ENCODE data around the gene PHAX. TPM values are rescaled to one million over a fixed set of nuclear protein-coding genes. Genes with fewer than 3 reads are reported as not detected.
"Not testable (repeated sequence)": the region's sequence is repeated elsewhere in the genome, so short reads cannot be mapped to it uniquely, and the experiment has no call there.

PHAX gene
- total RNA-seq, 1 experiment from 2014 or later, result 24.5 TPM

- H4K20me1 ChIP-seq (ENCODE audit: insufficient read depth); H3K9ac ChIP-seq (ENCODE audit: low read length); H2AFZ ChIP-seq (ENCODE audit: low read depth, low read length, poor library complexity, severe bottlenecking); CTCF ChIA-PET; H3K9me2 ChIP-seq (ENCODE audit: insufficient read depth); ATAC-seq; H3K27me3 ChIP-seq (ENCODE audit: insufficient read depth, low read length); POLR2A ChIA-PET; H3K4me2 ChIP-seq (ENCODE audit: low read length); BruUV-seq (replicated peaks); RAD21 ChIA-PET (ENCODE audit: low non-redundant PET in 1 of 2, low total read pairs in 2 of 2, uncharacterized antibody in 2 of 2, unreplicated experiment in 2 of 2); intact Hi-C loops (cut with micrococcal nuclease); H3K9me3 ChIP-seq (ENCODE audit: control insufficient read depth in 1 of 2, insufficient read depth in 1 of 2, low read depth in 1 of 2, low read length in 2 of 2); DNase-seq (ENCODE audit: low read depth, low spot score); H3K27ac ChIP-seq (ENCODE audit: low read depth, low read length); H3K4me1 ChIP-seq (ENCODE audit: control insufficient read depth in 1 of 2, insufficient read depth in 2 of 2, low read length in 2 of 2); H3K4me3 ChIP-seq (replicated peaks in 1 of 2; ENCODE audit: low read depth in 1 of 2, low read length in 2 of 2): not testable (repeated sequence)
- Histone ChIP-seq H3K79me2 (ENCODE audit: insufficient read depth, low read length) (peaks cover 79% of the 10 kb centered on the region), H3K36me3 (ENCODE audit: control insufficient read depth in 1 of 2, insufficient read depth in 2 of 2, low read length in 2 of 2) (peaks cover 9 to 13% of the 10 kb centered on the region in 2 experiments)
Observed at GRCh38 chr5:126617603-126618002, 16.9 kb downstream of the PHAX start.

- Histone ChIP-seq H2AFZ (ENCODE audit: low read depth, low read length, poor library complexity, severe bottlenecking) (no peak overlapping the region), H3K4me3 (replicated peaks in 1 of 2; ENCODE audit: low read depth in 1 of 2, low read length in 2 of 2) (no peak overlapping the region), H3K9ac (ENCODE audit: low read length) (no peak overlapping the region), H3K27me3 (ENCODE audit: insufficient read depth, low read length) (no peaks in the 10 kb centered on the region), H3K4me2 (ENCODE audit: low read length) (no peak overlapping the region), H3K36me3 (ENCODE audit: control insufficient read depth in 1 of 2, insufficient read depth in 2 of 2, low read length in 2 of 2) (peaks cover 9 to 13% of the 10 kb centered on the region in 2 experiments; a peak in 3 of 4 replicates), H4K20me1 (ENCODE audit: insufficient read depth) (no peaks in the 10 kb centered on the region), H3K79me2 (ENCODE audit: insufficient read depth, low read length) (peaks cover 63% of the 10 kb centered on the region), H3K9me3 (ENCODE audit: control insufficient read depth in 1 of 2, insufficient read depth in 1 of 2, low read depth in 1 of 2, low read length in 2 of 2) (no peaks in the 10 kb centered on the region), H3K9me2 (ENCODE audit: insufficient read depth) (no peaks in the 10 kb centered on the region), H3K27ac (ENCODE audit: low read depth, low read length) (no peak overlapping the region), H3K4me1 (ENCODE audit: control insufficient read depth in 1 of 2, insufficient read depth in 2 of 2, low read length in 2 of 2) (peaks cover 19 to 24% of the 10 kb centered on the region in 2 experiments)
- ChIA-PET POLR2A (interaction anchor here (0.6 kb wide), 1 partner anchor 26 kb away, joined by 4 read pairs; no protein-coding TSS in a partner anchor), RAD21 (ENCODE audit: low non-redundant PET in 1 of 2, low total read pairs in 2 of 2, uncharacterized antibody in 2 of 2, unreplicated experiment in 2 of 2) (no interaction called here), CTCF (no interaction called here)
- TF ChIP-seq CEBPB (IDR thresholded peaks at IDR 0.05; ENCODE audit: low read depth), result no peak
- no peak for TF ChIP-seq CBX3 (IDR thresholded peaks at IDR 0.05; ENCODE audit: low read depth)
- no peak for TF ChIP-seq YY1 (IDR thresholded peaks at IDR 0.05; ENCODE audit: extremely low read depth, insufficient replicate concordance, low read depth, low read length)
- TF ChIP-seq CTCF (IDR thresholded peaks at IDR 0.05 in 2 of 3, conservative IDR thresholded peaks at IDR 0.05 in 1 of 3; ENCODE audit: borderline replicate concordance in 1 of 3, insufficient read depth in 1 of 3, low read depth in 2 of 3, low read length in 2 of 3), result no peak
- no peak for TF ChIP-seq MAX (IDR thresholded peaks at IDR 0.05)
- TF ChIP-seq TCF7L2 (IDR thresholded peaks at IDR 0.05; ENCODE audit: borderline replicate concordance, extremely low read depth, insufficient read depth, insufficient read length), result no peak
- no peak for TF ChIP-seq SIN3A (IDR thresholded peaks at IDR 0.05; ENCODE audit: low read depth)
- ATAC-seq (no peak), DNase-seq (ENCODE audit: low read depth, low spot score) (no peak)
- BruUV-seq (replicated peaks), result no TSS peak
- intact Hi-C loops (cut with micrococcal nuclease), result no loop called here
Observed at GRCh38 chr5:126619781-126620180, 19.0 kb downstream of the PHAX start.
